OCI-M1 (cell line): Measurements from ENCODE around the gene ATOH7.
"Not testable (repeated sequence)": the region's sequence is repeated elsewhere in the genome, so short reads cannot be mapped to it uniquely, and the experiment has no call there.

Experiments
- DNase-seq: peaks from one replicate; lab custom pipeline; 2025; lab: John Stamatoyannopoulos, UW

The ATOH7 gene

GRCh38 chr10:68235581-68235980 lies 3.7 kb upstream of the ATOH7 start:
- DNase-seq = no peak

GRCh38 chr10:68235111-68235510 lies 3.2 kb upstream of the ATOH7 start:
- DNase-seq = no peak

- DNase-seq = no peak
These were observed 1.1 kb upstream of the ATOH7 start for GRCh38 chr10:68233046-68233445.

GRCh38 chr10:68231106-68231816 lies 652 bp downstream of the ATOH7 start:
- DNase-seq = no peak

- no peak for DNase-seq
These were observed 1.6 kb downstream of the ATOH7 start for GRCh38 chr10:68230268-68230667.

DNA sequence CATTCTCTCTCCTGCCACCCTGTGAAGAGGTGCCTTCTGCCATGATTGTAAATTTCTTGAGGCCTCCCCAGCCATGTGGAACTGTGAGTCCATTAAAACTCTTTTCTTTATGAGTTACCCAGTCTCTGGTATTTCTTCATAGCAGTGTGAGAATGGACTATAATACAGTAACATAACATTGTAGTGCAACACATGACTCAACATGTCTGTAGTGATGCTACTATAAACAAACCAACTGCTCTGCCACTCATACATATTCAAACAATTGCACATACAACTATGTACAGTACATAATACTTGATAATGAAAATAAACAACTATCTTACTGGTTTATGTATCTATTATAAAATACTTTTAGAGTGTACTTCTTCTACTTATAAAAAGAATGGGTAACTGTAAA lies 7.1 kb downstream of the ATOH7 start:
- no peak for DNase-seq

GRCh38 chr10:68223535-68224165 lies 8.3 kb downstream of the ATOH7 start:
- DNase-seq = peak; percentile 41

DNA sequence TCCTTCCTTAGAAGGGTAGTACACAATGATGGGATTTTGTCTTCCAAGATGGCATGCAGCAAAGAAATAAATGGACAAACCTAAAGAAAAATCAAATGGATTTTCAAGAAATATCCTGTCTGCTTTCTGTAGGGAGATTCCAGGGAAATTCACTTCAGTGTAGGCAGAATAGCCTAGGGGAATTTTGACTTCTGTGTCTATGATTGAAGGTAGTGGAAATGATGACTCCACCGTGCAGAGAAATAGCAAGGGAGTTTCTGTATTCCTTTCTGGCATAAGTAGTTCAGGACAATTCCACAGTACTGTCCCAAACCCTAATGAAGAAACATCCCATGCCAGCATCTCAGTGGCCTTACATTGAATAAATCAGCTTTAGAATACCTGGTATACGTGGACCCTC lies 9.5 kb downstream of the ATOH7 start:
- no peak for DNase-seq

- no peak for DNase-seq
These were observed 10.7 kb downstream of the ATOH7 start for GRCh38 chr10:68221196-68221595.

DNA sequence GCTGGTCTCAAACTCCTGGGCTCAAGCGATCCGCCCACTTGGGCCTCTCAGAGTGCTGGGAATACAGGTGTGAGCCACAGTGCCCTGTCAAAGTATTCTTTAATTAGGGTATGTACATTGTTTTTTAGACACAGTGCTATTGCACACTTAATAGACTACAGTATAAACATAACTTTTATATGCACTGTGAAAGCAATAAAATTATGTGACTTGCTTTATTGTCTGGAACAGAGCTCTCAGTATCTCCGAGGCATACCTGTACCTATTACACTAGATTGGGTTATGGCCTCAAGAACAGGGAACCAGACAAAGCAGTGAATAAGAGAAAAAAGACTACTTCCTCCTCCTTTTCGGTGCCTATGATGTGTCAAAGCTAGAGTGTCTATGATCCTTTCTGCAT lies 13.1 kb downstream of the ATOH7 start:
- DNase-seq = no peak

- peak; percentile 77 for DNase-seq
These were observed 19.1 kb downstream of the ATOH7 start for GRCh38 chr10:68212721-68213352.

GRCh38 chr10:68211669-68212068 lies 20.2 kb downstream of the ATOH7 start:
- no peak for DNase-seq

DNA sequence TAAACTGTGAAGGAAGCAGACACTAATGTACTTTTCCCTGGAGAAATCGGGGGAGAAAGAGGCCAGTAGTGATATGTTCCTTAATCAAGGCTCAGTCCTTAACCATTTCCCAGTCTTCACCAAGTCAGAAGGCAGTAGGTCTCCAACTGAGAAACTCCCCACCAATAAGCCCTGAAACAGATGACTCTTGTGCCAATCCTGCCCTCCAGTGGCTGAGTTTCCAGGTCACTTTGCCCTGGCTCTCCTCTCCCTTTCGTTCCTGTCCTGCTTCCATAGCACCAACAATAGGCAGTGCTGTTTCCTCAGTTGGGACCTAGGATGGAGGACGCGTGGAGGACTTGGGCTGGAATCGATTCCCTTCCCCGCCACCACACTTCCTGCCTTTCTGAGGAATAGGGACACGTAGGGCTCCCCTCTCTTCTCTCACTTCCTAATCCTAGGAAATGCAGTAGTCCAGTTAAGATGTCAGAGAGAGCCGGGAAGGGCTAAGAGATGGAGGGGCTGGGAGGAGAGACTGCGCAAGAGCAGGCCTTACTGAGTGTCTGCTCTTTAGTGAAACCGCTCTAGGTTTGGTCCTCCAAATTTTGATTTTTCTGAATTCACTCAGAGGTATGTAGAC lies 23.4 kb downstream of the ATOH7 start:
- DNase-seq = peak; percentile 84

DNA sequence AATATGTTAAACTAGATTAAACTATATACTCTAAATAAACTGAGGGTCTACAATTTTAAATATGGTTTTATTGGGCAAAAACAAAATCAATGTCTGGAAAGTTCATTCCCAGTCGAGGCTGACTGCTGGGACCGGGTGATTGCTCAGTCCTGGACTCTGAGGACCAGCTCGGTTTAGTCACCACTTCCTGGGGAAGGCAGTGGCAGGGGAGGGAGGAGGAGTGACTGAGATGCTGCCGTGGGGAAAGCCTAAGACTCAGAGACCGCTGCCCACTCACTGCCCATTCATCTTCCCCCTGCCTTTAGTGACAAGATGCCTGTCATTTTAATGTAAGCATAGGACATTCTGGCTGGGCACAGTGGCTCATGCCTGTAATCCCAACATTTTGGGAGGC lies 29.0 kb downstream of the ATOH7 start:
- DNase-seq = no peak

- DNase-seq = no peak
These were observed 35.2 kb downstream of the ATOH7 start for GRCh38 chr10:68196701-68197100.

DNA sequence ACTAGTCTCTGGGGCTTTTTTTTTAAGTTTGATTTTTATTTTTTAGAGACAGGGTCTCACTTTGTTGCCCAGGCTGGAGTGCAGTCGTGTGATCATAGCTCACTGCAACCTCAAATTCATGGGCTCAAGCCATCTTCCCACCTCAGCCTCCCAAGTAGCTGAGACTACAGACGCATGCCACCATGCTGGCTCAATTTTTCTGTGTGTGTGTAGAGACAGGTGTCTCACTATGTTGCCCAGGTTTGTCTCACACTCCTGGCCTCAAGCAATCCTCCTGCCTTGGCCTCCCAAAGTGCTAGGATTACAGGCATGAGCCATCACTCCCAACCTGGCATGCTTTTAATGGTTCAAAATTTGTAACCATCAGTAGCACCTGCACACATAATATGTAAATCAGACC lies 36.1 kb downstream of the ATOH7 start:
- not testable (repeated sequence) for DNase-seq

DNA sequence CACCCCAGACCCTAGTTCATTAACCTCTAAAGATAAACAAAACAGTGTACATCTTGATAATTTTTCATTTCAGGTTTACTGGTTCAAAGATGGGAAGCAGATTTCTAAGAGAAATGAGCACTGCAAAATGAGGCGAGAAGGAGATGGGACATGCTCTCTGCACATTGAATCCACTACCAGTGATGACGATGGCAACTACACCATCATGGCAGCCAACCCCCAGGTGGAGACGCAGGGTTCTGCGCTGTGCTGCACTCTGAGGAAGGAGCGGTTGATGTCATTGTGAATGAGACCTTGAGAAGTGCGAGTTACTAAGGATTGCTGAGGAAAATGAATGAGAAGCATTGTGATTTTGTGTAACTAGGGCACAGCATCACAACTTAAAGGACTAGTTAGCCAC lies 37.6 kb downstream of the ATOH7 start:
- no peak for DNase-seq

DNA sequence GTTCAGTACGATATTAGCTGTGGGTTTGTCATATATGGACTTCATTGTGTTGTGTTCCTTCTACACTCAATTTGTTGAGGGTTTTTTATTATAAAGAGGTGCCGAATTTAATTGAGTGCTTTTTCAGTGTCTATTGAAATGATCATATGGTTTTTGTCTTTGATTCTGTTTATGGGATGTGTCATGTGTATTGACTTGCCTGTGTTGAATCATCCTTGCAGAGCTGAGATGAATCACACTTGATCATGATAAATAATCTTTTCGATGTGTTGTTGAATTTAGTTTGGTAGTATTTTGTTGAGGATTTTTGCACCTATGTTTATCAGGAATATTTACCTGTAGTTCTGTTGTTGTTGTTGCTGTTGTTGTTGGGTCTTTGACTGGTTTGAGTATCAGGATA lies 39.8 kb downstream of the ATOH7 start:
- no peak for DNase-seq

DNA sequence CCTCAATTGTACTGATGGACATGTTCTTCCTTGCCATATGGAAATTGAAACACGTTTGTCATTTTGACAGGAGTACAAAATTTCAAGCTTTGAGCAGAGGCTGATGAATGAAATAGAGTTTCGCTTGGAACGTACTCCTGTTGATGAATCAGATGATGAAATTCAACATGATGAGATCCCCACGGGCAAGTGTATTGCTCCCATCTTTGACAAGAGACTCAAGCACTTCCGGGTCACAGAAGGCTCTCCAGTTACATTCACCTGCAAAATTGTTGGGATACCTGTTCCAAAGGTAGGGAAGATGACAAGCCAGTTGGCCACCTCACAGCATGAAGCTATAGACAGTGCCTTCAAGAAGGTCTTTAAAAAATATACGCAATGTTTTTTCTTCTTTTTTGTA lies 43.1 kb downstream of the ATOH7 start:
- DNase-seq = no peak

GRCh38 chr10:68185085-68185484 lies 46.8 kb downstream of the ATOH7 start:
- no peak for DNase-seq

DNA sequence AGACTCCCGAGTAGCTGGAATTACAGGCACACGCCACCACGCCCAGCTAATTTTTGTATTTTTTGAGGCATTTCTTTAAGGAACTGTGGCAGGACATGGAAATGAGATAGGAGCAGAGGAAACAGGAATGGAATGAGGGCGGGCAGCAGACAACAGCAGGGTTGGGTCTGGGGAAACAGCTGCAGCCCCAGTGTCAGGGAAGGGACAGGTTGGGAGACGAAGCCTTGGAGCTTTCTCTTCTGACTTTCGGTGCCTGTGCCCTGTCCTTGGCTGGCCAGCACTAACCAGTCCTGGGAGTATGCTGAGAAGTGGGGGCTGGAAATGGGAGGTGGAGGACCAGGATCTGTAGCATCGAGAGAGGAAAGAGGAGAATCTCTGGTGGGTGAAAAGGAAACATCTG lies 47.4 kb downstream of the ATOH7 start:
- no peak for DNase-seq
